ENCODE measurements around the gene ECE1. TPM values are rescaled to one million over a fixed set of nuclear protein-coding genes. Genes with fewer than 3 reads are reported as not detected.

ECE1 gene
- total and polyA plus RNA-seq, 7 experiments from 2014 or later: 21.3 to 97.4 (median 71.2) TPM

- peaks cover 34 to 82% (median 74%) of the 10 kb centered on the region in 7 donors for H3K4me1 Mint-ChIP-seq
- intact Hi-C loops (cut with micrococcal nuclease): no loop called here
- DNase-seq: no peak
- Histone ChIP-seq H3K4me1 (ENCODE audit: control insufficient read depth in 2 of 2, insufficient read depth in 2 of 2, low read length in 2 of 2) (peaks cover 24 to 52% of the 10 kb centered on the region in 2 donors), H3K36me3 (ENCODE audit: control insufficient read depth in 2 of 3, insufficient read depth in 3 of 3, low read length in 3 of 3) (no peaks in the 10 kb centered on the region), H3K27me3 (ENCODE audit: control insufficient read depth in 2 of 2, insufficient read depth in 2 of 2, low read length in 2 of 2) (no peaks in the 10 kb centered on the region), H3K4me3 (ENCODE audit: low read length) (no peak overlapping the region), H3K9me3 (ENCODE audit: control insufficient read depth in 2 of 3, low read length in 3 of 3) (no peaks in the 10 kb centered on the region), H3K27ac (ENCODE audit: low read depth, low read length) (no peak overlapping the region)
- H3K36me3 Mint-ChIP-seq: peaks cover 0 to 8% (median 4%) of the 10 kb centered on the region in 5 donors
- CTCF ChIA-PET: interaction anchor here (0.8 to 1.0 kb wide), 2 partner anchors 33 to 65 kb away, joined by 3 read pairs; no protein-coding TSS in a partner anchor
- ATAC-seq: no peak
- peak overlapping the region in 6 of 9 donors; percentile 7 to 85 (median 56) for H3K27ac Mint-ChIP-seq
- H3K4me3 Mint-ChIP-seq: no peak overlapping the region
- POLR2A ChIA-PET: interaction anchor here (1.0 to 20.3 kb wide), 3 partner anchors 8 to 31 kb away, joined by 4 to 427 read pairs (median 7); no protein-coding TSS in a partner anchor
- H3K9me3 Mint-ChIP-seq: no peaks in the 10 kb centered on the region
- H3K27me3 Mint-ChIP-seq: no peaks in the 10 kb centered on the region
Measured at GRCh38 chr1:21302747-21303715, 12.8 kb upstream of the ECE1 start.

- ATAC-seq (no peak), DNase-seq (no peak)
- no peak overlapping the region for H3K4me3 ChIP-seq (ENCODE audit: low read length)
- CTCF ChIA-PET: interaction anchor here (1.0 kb wide), 1 partner anchor 32 kb away, joined by 3 read pairs; no protein-coding TSS in a partner anchor
- H3K27ac ChIP-seq (ENCODE audit: low read depth, low read length): no peak overlapping the region
- POLR2A ChIA-PET: interaction anchor here (0.7 to 20.3 kb wide), 2 partner anchors 15 to 31 kb away, joined by 3 to 427 read pairs; no protein-coding TSS in a partner anchor
- Mint-ChIP-seq H3K27ac (peak overlapping the region in 6 of 9 donors; percentile 59 to 87 (median 70)), H3K4me3 (no peak overlapping the region), H3K4me1 (peaks cover 30 to 81% (median 72%) of the 10 kb centered on the region in 7 donors), H3K36me3 (peaks cover 0 to 9% (median 4%) of the 10 kb centered on the region in 5 donors), H3K9me3 (no peaks in the 10 kb centered on the region), H3K27me3 (no peaks in the 10 kb centered on the region)
- no peaks in the 10 kb centered on the region for H3K27me3 ChIP-seq (ENCODE audit: control insufficient read depth in 2 of 2, insufficient read depth in 2 of 2, low read length in 2 of 2)
- H3K9me3 ChIP-seq (ENCODE audit: control insufficient read depth in 2 of 3, low read length in 3 of 3): no peaks in the 10 kb centered on the region
- peaks cover 24 to 42% of the 10 kb centered on the region in 2 donors for H3K4me1 ChIP-seq (ENCODE audit: control insufficient read depth in 2 of 2, insufficient read depth in 2 of 2, low read length in 2 of 2)
- intact Hi-C loops (cut with micrococcal nuclease): no loop called here
- no peaks in the 10 kb centered on the region for H3K36me3 ChIP-seq (ENCODE audit: control insufficient read depth in 2 of 3, insufficient read depth in 3 of 3, low read length in 3 of 3)
Measured at GRCh38 chr1:21301794-21302440, 11.7 kb upstream of the ECE1 start.

GRCh38 chr1:21300774-21301173 lies 10.5 kb upstream of the ECE1 start:
- peaks cover 35 to 46% of the 10 kb centered on the region in 2 donors for H3K4me1 ChIP-seq (ENCODE audit: control insufficient read depth in 2 of 2, insufficient read depth in 2 of 2, low read length in 2 of 2)

GRCh38 chr1:21299780-21300395 lies 9.6 kb upstream of the ECE1 start:
- peak overlapping the region; percentile 17 for H3K27ac ChIP-seq (ENCODE audit: low read depth, low read length)
- Mint-ChIP-seq H3K4me3 (peak overlapping the region in 4 of 10 donors; percentile 23 to 42 (median 34)), H3K36me3 (peaks cover 0 to 9% (median 4%) of the 10 kb centered on the region in 5 donors), H3K4me1 (peaks cover 36 to 83% (median 74%) of the 10 kb centered on the region in 7 donors), H3K9me3 (no peaks in the 10 kb centered on the region), H3K27ac (peak overlapping the region; percentile 60 to 100 (median 94)), H3K27me3 (no peaks in the 10 kb centered on the region)
- peaks cover 44 to 55% of the 10 kb centered on the region in 2 donors for H3K4me1 ChIP-seq (ENCODE audit: control insufficient read depth in 2 of 2, insufficient read depth in 2 of 2, low read length in 2 of 2)
- H3K36me3 ChIP-seq (ENCODE audit: control insufficient read depth in 2 of 3, insufficient read depth in 3 of 3, low read length in 3 of 3): no peaks in the 10 kb centered on the region
- ChIA-PET POLR2A (interaction anchor here (0.8 to 20.3 kb wide), 6 partner anchors 17 to 68 kb away, joined by 6 to 427 read pairs (median 8); no protein-coding TSS in a partner anchor), CTCF (interaction anchor here (0.7 to 3.2 kb wide), 12 partner anchors 10 to 293 kb away, joined by 3 to 13 read pairs (median 4); no protein-coding TSS in a partner anchor)
- no peak overlapping the region for H3K4me3 ChIP-seq (ENCODE audit: low read length)
- ATAC-seq: no peak
- intact Hi-C loops (cut with micrococcal nuclease): loop anchor here in 1 of 2 donors (10.0 kb wide), 1 partner anchor 725 kb away; no protein-coding TSS in a partner anchor
- no peaks in the 10 kb centered on the region for H3K9me3 ChIP-seq (ENCODE audit: control insufficient read depth in 2 of 3, low read length in 3 of 3)
- no peaks in the 10 kb centered on the region for H3K27me3 ChIP-seq (ENCODE audit: control insufficient read depth in 2 of 2, insufficient read depth in 2 of 2, low read length in 2 of 2)
- DNase-seq: no peak

More at GRCh38 chr1:21300774-21301173, 10.5 kb upstream of the ECE1 start:
- Mint-ChIP-seq H3K4me1 (peaks cover 35 to 82% (median 75%) of the 10 kb centered on the region in 7 donors), H3K9me3 (no peaks in the 10 kb centered on the region), H3K36me3 (peaks cover 0 to 9% (median 4%) of the 10 kb centered on the region in 5 donors), H3K4me3 (peak overlapping the region in 5 of 10 donors; percentile 6 to 60 (median 21)), H3K27ac (peak overlapping the region in 8 of 9 donors; percentile 76 to 100 (median 82)), H3K27me3 (no peaks in the 10 kb centered on the region)
- DNase-seq: no peak
- Histone ChIP-seq H3K27me3 (ENCODE audit: control insufficient read depth in 2 of 2, insufficient read depth in 2 of 2, low read length in 2 of 2) (no peaks in the 10 kb centered on the region), H3K9me3 (ENCODE audit: control insufficient read depth in 2 of 3, low read length in 3 of 3) (no peaks in the 10 kb centered on the region), H3K27ac (ENCODE audit: low read depth, low read length) (no peak overlapping the region), H3K4me3 (ENCODE audit: low read length) (no peak overlapping the region), H3K36me3 (ENCODE audit: control insufficient read depth in 2 of 3, insufficient read depth in 3 of 3, low read length in 3 of 3) (no peaks in the 10 kb centered on the region)
- ChIA-PET POLR2A (interaction anchor here (0.7 to 20.3 kb wide), 3 partner anchors 13 to 33 kb away, joined by 3 to 427 read pairs (median 9); no protein-coding TSS in a partner anchor), CTCF (interaction anchor here (0.8 to 3.2 kb wide), 3 partner anchors 13 to 30 kb away, joined by 4 to 13 read pairs (median 4); no protein-coding TSS in a partner anchor)
- intact Hi-C loops (cut with micrococcal nuclease): no loop called here
- ATAC-seq: no peak

GRCh38 chr1:21298981-21299391 lies 8.7 kb upstream of the ECE1 start:
- H3K9me3 Mint-ChIP-seq: no peaks in the 10 kb centered on the region
- Histone ChIP-seq H3K27ac (ENCODE audit: low read depth, low read length) (no peak overlapping the region), H3K27me3 (ENCODE audit: control insufficient read depth in 2 of 2, insufficient read depth in 2 of 2, low read length in 2 of 2) (no peaks in the 10 kb centered on the region), H3K9me3 (ENCODE audit: control insufficient read depth in 2 of 3, low read length in 3 of 3) (no peaks in the 10 kb centered on the region), H3K4me1 (ENCODE audit: control insufficient read depth in 2 of 2, insufficient read depth in 2 of 2, low read length in 2 of 2) (peaks cover 50 to 60% of the 10 kb centered on the region in 2 donors), H3K36me3 (ENCODE audit: control insufficient read depth in 2 of 3, insufficient read depth in 3 of 3, low read length in 3 of 3) (no peaks in the 10 kb centered on the region), H3K4me3 (ENCODE audit: low read length) (no peak overlapping the region)
- peak overlapping the region in 9 of 10 donors; percentile 12 to 48 (median 42) for H3K4me3 Mint-ChIP-seq
- peaks cover 0 to 9% (median 0%) of the 10 kb centered on the region in 5 donors for H3K36me3 Mint-ChIP-seq
- ATAC-seq (no peak), DNase-seq (no peak)
- peaks cover 37 to 85% (median 76%) of the 10 kb centered on the region in 7 donors for H3K4me1 Mint-ChIP-seq
- H3K27ac Mint-ChIP-seq: peak overlapping the region; percentile 74 to 100 (median 94)
- ChIA-PET POLR2A (interaction anchor here (1.1 to 20.3 kb wide), 6 partner anchors 17 to 46 kb away, joined by 5 to 427 read pairs (median 8); no protein-coding TSS in a partner anchor), CTCF (interaction anchor here (0.7 to 3.2 kb wide), 8 partner anchors 16 to 292 kb away, joined by 3 to 13 read pairs (median 4); no protein-coding TSS in a partner anchor)
- intact Hi-C loops (cut with micrococcal nuclease): loop anchor here in 1 of 2 donors (10.0 kb wide), 1 partner anchor 726 kb away; no protein-coding TSS in a partner anchor
- no peaks in the 10 kb centered on the region for H3K27me3 Mint-ChIP-seq

Measured in naive thymus-derived CD4-positive, alpha-beta T cell (primary cell).